KOPT-K1 (cell line): ENCODE measurements around the gene PDSS2.
A peak's percentile ranks its signal among the peaks of the same experiment; 100 is the strongest.

Source experiments
- H3K27ac ChIP-seq: fragments of 200-600 bp; sonication (generic); 2 replicates; pipeline ENCODE4 v1.5.1; 2016; ENCODE audit warnings: antibody characterized with exemption, mild to moderate bottlenecking, low read depth, low read length; ENCODE audit not compliant: poor library complexity, severe bottlenecking
- H3K36me3 ChIP-seq: fragments of 200-600 bp; sonication (generic); 2 replicates; pipeline ENCODE4 v1.5.1; 2017; ENCODE audit warnings: antibody characterized with exemption, mild to moderate bottlenecking, low read length, moderate library complexity; ENCODE audit not compliant: insufficient read depth
- H3K9me3 ChIP-seq: fragments of 200-600 bp; sonication (generic); 2 replicates; pipeline ENCODE4 v1.5.1; 2017; ENCODE audit warnings: antibody characterized with exemption, low read length, mild to moderate bottlenecking; ENCODE audit not compliant: insufficient read depth, poor library complexity, severe bottlenecking

PDSS2 gene

DNA sequence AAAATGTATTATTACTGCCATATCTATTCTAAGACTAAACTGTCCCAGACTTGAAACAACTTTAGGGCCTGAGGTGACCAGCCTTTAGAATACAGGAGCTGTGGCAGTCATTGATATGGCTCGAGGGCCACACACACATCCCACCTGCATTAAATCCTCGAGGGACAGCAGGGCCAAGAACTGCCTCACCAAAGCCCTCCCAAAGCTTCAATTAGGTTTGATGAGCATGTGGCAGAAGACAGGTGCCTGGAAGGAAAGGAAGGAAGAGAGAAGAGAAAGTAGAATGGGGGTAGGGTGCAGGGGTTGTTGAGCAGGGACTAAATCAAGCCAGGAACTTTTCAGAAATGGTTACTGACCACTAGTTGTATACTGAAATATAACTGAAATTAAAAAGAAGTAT, 115.0 kb downstream of the PDSS2 start:
- no peaks in the 10 kb centered on the region for H3K36me3 ChIP-seq
- H3K9me3 ChIP-seq: no peaks in the 10 kb centered on the region
- no peak overlapping the region for H3K27ac ChIP-seq

DNA sequence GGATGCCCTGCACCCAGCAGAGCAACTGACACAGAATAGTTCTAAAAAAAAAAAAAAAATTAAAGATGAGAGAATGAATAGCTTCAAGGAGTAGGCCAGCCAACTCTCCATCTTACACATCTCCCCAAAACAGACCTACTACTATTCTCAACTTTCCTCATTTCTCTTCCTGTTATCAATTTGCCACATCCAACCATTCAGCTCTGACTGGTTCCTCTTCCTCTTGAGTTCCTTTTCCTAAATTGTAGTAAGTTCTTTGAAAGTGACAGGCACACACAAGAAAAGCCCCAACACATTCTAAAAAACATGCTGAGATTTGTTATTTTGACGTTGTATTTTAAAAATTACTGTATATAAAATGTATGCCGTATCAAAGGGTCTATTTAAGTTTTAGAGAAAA, 117.2 kb downstream of the PDSS2 start:
- Histone ChIP-seq H3K36me3 (no peaks in the 10 kb centered on the region), H3K27ac (no peak overlapping the region), H3K9me3 (no peaks in the 10 kb centered on the region)

DNA sequence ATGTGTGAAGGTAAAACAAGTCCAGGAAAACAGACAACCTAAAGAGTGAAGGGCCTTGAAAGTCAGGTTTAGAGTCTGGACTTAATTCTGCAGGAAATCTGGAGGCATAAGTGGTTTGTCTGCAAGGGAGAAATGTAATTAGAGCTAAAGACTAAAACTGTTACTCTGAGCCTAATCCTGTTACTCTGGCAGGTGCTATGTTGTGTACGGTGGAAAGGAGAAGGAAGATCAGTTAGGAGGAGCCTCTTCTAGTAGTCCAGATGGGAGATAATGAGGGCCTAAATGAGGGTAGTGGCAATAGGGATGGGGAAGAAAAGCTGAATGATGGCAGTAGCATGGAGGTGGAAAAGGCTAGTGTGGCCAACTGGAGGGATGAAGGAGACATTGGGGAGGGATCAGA, 118.5 kb downstream of the PDSS2 start:
- no peaks in the 10 kb centered on the region for H3K9me3 ChIP-seq
- no peak overlapping the region for H3K27ac ChIP-seq
- H3K36me3 ChIP-seq: no peaks in the 10 kb centered on the region

DNA sequence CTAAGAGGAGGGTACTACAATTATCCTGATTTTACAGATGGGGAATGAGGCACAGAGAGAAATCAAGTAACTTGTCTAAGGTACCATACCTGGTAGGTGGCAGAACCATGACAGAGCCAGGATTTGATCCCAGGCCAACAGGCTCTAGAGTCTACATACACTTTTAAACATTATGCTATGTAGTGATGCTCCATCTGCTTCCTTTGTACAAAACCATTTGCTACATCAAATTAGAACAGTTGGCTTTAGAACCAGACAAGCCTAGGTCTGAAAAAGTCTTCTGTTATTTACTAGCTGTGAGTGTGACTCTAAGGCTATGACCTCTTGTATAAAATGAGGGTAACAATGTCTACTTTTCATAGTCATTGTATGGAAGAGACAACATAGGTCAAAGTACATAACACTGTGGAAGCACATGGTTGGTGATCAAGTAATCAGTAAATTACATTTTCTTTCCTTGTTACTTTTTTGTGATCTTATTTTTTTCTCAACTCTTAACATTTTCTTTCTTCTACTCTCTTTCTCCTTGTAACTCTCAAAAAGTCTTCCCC, 122.1 kb downstream of the PDSS2 start:
- no peaks in the 10 kb centered on the region for H3K9me3 ChIP-seq
- H3K27ac ChIP-seq: no peak overlapping the region
- H3K36me3 ChIP-seq: no peaks in the 10 kb centered on the region

DNA sequence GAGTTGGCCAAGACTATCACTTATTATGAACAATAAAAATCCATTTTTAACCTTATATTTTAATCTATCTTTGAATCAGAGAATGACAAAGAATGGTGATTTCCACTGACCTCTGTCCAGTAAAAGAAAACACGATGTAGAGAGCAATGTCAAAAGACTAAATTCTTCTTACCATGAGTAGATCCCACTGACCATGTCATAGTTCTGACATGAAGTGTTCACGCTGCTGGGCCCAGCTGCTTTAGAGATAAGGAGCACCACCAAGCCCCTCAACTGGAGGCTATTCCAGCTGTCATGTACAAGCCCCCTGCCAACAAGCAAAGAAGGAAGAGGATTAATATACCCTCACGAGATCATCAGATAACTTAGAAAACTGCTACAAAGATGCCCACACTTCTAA, 125.3 kb downstream of the PDSS2 start:
- Histone ChIP-seq H3K36me3 (no peaks in the 10 kb centered on the region), H3K27ac (no peak overlapping the region), H3K9me3 (no peaks in the 10 kb centered on the region)

DNA sequence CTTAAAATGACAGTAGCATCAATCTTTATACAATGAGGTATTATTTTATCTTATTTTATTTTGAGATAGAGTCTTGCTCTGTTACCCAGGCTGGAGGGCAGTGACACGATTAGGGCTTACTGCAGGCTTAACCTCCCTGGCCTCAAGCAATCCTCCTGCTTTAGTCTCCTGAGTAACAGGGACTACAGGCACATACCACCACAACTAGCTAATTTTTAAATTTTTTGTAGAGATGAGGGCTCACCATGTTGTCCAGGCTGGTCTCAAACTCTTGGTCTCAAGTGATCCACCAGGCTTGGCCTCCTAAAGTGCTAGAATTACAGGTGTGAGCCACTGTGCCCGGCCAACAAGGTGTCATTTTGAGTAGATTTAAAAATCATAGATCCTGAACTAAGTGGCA, 125.9 kb downstream of the PDSS2 start:
- Histone ChIP-seq H3K9me3 (no peaks in the 10 kb centered on the region), H3K36me3 (no peaks in the 10 kb centered on the region), H3K27ac (no peak overlapping the region)

GRCh38 chr6:107331409-107332386, 127.7 kb downstream of the PDSS2 start:
- H3K27ac ChIP-seq: no peak overlapping the region
- H3K36me3 ChIP-seq: no peaks in the 10 kb centered on the region
- H3K9me3 ChIP-seq: no peaks in the 10 kb centered on the region

DNA sequence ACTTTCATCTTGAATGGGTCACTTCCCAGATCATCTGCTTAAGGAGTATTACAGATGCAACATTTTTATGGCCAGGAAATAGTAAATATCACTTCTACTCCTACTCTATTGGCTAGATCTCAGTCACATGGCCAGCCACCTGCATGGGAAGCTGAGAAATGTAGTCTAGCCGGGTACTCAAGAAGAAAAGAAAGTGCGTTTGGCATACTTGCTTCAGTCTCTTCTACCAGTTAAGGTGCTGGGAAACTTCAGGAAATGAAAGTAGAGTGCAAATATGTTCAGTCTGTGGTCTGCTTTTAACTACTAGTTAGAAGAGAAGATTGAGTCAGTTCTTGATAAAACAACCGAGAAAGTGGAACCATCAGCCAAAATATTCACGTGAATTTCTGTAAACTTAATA, 129.2 kb downstream of the PDSS2 start:
- Histone ChIP-seq H3K27ac (peak overlapping the region; percentile 23), H3K36me3 (no peaks in the 10 kb centered on the region), H3K9me3 (no peaks in the 10 kb centered on the region)

- Histone ChIP-seq H3K27ac (peak overlapping the region; percentile 23), H3K9me3 (no peaks in the 10 kb centered on the region), H3K36me3 (no peaks in the 10 kb centered on the region)
These were observed 130.1 kb downstream of the PDSS2 start for GRCh38 chr6:107329063-107329860.

DNA sequence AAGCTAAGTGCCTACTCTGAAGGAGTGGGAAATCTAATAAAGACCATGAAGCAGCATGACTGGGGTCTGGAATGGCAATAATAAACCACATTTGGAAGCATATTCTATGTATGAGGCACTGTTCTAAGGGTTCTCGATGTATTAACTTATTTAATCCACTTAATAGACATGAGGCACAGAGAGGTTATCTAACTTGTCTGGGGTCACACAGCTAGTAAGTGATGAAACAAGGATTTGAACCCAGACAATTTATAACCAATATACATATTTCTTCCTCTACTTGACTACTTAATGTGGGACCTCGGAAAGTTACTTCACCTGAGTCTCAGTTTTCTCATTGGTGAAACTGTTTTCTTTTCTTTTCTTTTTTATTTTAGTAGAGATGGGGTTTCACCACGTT, 131.3 kb downstream of the PDSS2 start:
- Histone ChIP-seq H3K9me3 (no peaks in the 10 kb centered on the region), H3K27ac (no peak overlapping the region), H3K36me3 (no peaks in the 10 kb centered on the region)

GRCh38 chr6:107323133-107323785, 136.1 kb downstream of the PDSS2 start:
- Histone ChIP-seq H3K36me3 (no peaks in the 10 kb centered on the region), H3K9me3 (no peaks in the 10 kb centered on the region), H3K27ac (no peak overlapping the region)

DNA sequence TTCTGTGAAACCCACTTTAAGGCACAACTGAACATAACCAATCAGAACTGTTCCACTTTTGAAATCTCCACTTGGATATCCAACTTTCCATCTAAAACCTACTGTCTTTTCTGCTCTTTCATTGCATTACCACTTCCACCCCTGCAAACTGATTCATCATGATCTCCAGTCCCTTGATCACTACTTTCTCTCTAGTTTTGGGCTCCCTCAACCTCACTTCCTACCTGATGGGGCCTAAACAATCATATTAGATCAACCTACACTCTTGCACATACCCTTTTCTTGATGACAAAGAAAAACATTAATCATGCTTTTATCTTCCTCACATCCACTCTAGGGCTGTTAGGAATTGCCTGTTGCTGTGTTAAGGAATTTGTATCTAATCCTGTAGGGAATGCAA, 137.6 kb downstream of the PDSS2 start:
- Histone ChIP-seq H3K9me3 (no peaks in the 10 kb centered on the region), H3K36me3 (no peaks in the 10 kb centered on the region), H3K27ac (no peak overlapping the region)

DNA sequence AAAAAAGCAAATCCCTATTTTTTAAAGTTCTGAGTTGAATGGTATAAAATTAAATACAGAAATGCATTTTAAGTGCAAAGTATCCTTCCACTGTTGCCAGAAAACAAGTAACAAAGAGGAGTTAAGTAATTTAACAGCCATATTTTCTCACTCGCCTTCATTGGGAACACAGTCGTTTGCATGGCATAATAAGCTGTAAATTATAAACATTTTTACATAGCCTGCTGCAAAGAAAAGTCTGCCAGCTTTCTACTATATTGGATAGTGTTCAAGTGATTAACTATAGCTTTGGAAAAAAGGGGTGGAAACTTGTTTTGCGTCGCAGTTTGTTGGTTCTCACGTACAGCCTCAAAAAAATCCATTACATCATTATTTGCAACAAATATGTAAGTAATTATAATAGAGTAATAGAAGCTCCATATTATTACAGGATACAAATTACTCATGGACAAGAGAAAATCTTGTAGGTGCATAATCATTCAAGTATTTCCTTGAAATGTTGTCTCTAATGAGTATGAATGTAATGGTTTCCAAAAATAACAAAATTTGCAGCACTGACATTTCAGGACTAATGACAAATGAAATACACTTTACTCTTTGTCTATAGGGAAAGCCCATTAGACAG, 139.3 kb downstream of the PDSS2 start:
- no peaks in the 10 kb centered on the region for H3K9me3 ChIP-seq
- no peak overlapping the region for H3K27ac ChIP-seq
- no peaks in the 10 kb centered on the region for H3K36me3 ChIP-seq

GRCh38 chr6:107318100-107318736, 141.1 kb downstream of the PDSS2 start:
- Histone ChIP-seq H3K27ac (no peak overlapping the region), H3K9me3 (no peaks in the 10 kb centered on the region), H3K36me3 (no peaks in the 10 kb centered on the region)
